ENCODE data around the gene CENPV.

GRCh38 chr17:16293931-16294330 is 59.3 kb downstream of the CENPV start:
- no peak for TF ChIP-seq CTCF (IDR thresholded peaks at IDR 0.05)
- TF ChIP-seq POLR2AphosphoS5 (IDR thresholded peaks at IDR 0.05), result no peak
- TF ChIP-seq POLR2A (IDR thresholded peaks at IDR 0.05), result no peak
- no peak for TF ChIP-seq EP300 (IDR thresholded peaks at IDR 0.05)
